CD14-positive monocyte (primary cell): ENCODE results near the gene MYOM3. TPM values are rescaled to one million over a fixed set of nuclear protein-coding genes. Genes with fewer than 3 reads are reported as not detected.

ENCODE experiments used
- DNase-seq, 3 donors: peaks; one replicate each; pipeline ENCODE4 v3.0.0-alpha.2; 2011 to 2022
- H2AFZ ChIP-seq: 2 replicates; pipeline ENCODE4 v1.6.0; 2012; ENCODE audit warnings: mild to moderate bottlenecking, low read depth, low read length, inconsistent platforms; ENCODE audit not compliant: insufficient read depth, poor library complexity, severe bottlenecking
- H3K27ac ChIP-seq, 2 donors: 1 replicate in 1 of 2; 2 replicates in 1 of 2; pipeline ENCODE4 v1.5.1; 2012 to 2013; ENCODE audit warnings: low read length in 2 of 2, control low read depth in 1 of 2, inconsistent platforms in 1 of 2, low read depth in 1 of 2, mild to moderate bottlenecking in 1 of 2
- H3K27me3 ChIP-seq, 2 donors: one replicate each; pipeline versions ENCODE4 v1.6.0 to v1.6.1; 2011 to 2013; ENCODE audit warnings: low read length in 2 of 2; ENCODE audit not compliant: control insufficient read depth in 2 of 2, insufficient read depth in 2 of 2
- H3K36me3 ChIP-seq, 2 donors: replicated peaks in 1 of 2; 1 replicate in 1 of 2; 2 replicates in 1 of 2; pipeline versions ENCODE4 v1.5.1 to v1.6.1; 2012 to 2013; ENCODE audit warnings: low read length in 2 of 2, control low read depth in 1 of 2, inconsistent platforms in 1 of 2, mild to moderate bottlenecking in 1 of 2; ENCODE audit not compliant: insufficient read depth in 2 of 2, control insufficient read depth in 1 of 2
- H3K4me1 ChIP-seq, 2 donors: 1 replicate in 1 of 2; 2 replicates in 1 of 2; pipeline versions ENCODE4 v1.5.1 to v1.6.1; 2012 to 2013; ENCODE audit warnings: low read length in 2 of 2, control low read depth in 1 of 2, inconsistent platforms in 1 of 2, mild to moderate bottlenecking in 1 of 2, moderate library complexity in 1 of 2; ENCODE audit not compliant: insufficient read depth in 2 of 2, control insufficient read depth in 1 of 2
- H3K4me2 ChIP-seq: replicated peaks from 2 replicates; pipeline ENCODE3; 2012; ENCODE audit warnings: low read length, moderate library complexity, mild to moderate bottlenecking; ENCODE audit not compliant: poor library complexity, severe bottlenecking; ENCODE audit errors: extremely low read depth
- H3K4me3 ChIP-seq, 3 experiments: fragments of 200-600 bp in 1 of 3; sonication (generic) in 1 of 3; replicated peaks in 1 of 3; 1 replicate in 2 of 3; 2 replicates in 1 of 3; pipeline ENCODE4 v1.5.1; 2011 to 2013; ENCODE audit warnings: low read length in 3 of 3, mild to moderate bottlenecking in 3 of 3, control low read depth in 2 of 3, low read depth in 2 of 3, inconsistent platforms in 1 of 3, moderate library complexity in 1 of 3
- H3K79me2 ChIP-seq: 2 replicates; pipeline ENCODE4 v1.6.0; 2012; ENCODE audit warnings: mild to moderate bottlenecking, control low read depth, inconsistent platforms, low read length, moderate library complexity; ENCODE audit not compliant: insufficient read depth
- H3K9ac ChIP-seq: 2 replicates; pipeline ENCODE4 v1.6.0; 2017; ENCODE audit warnings: low read length, mild to moderate bottlenecking; ENCODE audit not compliant: insufficient read depth, poor library complexity, severe bottlenecking
- H3K9me3 ChIP-seq, 2 donors: replicated peaks in 1 of 2; 1 replicate in 1 of 2; 2 replicates in 1 of 2; pipeline versions ENCODE4 v1.5.1 to v1.6.1; 2012 to 2013; ENCODE audit warnings: low read length in 2 of 2, control low read depth in 1 of 2; ENCODE audit not compliant: control insufficient read depth in 1 of 2, insufficient read depth in 1 of 2
- H4K20me1 ChIP-seq: 2 replicates; pipeline ENCODE4 v1.6.0; 2012; ENCODE audit warnings: mild to moderate bottlenecking, low read length, control low read depth, moderate library complexity; ENCODE audit not compliant: insufficient read depth
- H3K27ac Mint-ChIP-seq, 7 donors: one replicate each; pipeline ENCODE4 v1.8.0; 2020; ENCODE audit warnings: mild to moderate bottlenecking in 7 of 7, mixed read lengths in 7 of 7, moderate library complexity in 6 of 7, inconsistent platforms in 2 of 7
- H3K27me3 Mint-ChIP-seq, 3 donors: one replicate each; pipeline ENCODE4 v1.8.0; 2021 to 2022; ENCODE audit warnings: low read depth in 3 of 3, mild to moderate bottlenecking in 3 of 3, mixed read lengths in 3 of 3, moderate library complexity in 3 of 3, inconsistent platforms in 1 of 3
- H3K36me3 Mint-ChIP-seq, 2 donors: one replicate each; pipeline ENCODE4 v1.8.0; 2020; ENCODE audit warnings: mixed read lengths in 2 of 2, inconsistent platforms in 1 of 2, mild to moderate bottlenecking in 1 of 2
- H3K4me1 Mint-ChIP-seq: one replicate; pipeline ENCODE4 v1.8.0; 2020; ENCODE audit warnings: mild to moderate bottlenecking, mixed read lengths
- H3K4me3 Mint-ChIP-seq, 2 donors: one replicate each; pipeline ENCODE4 v1.8.0; 2020; ENCODE audit warnings: mild to moderate bottlenecking in 2 of 2, mixed read lengths in 2 of 2, moderate library complexity in 1 of 2
- H3K9me3 Mint-ChIP-seq, 7 donors: one replicate each; pipeline ENCODE4 v1.8.0; 2020 to 2022; ENCODE audit warnings: mixed read lengths in 7 of 7, mild to moderate bottlenecking in 6 of 7, moderate library complexity in 6 of 7, inconsistent platforms in 2 of 7
- WGBS: methylation state at CpG from one replicate; pipeline ENCODE4 v1.1.5; 2013; ENCODE audit warnings: missing lambda C conversion rate; ENCODE audit not compliant: insufficient coverage; 5-methylcytosine and 5-hydroxymethylcytosine counted together
- intact Hi-C, 2 donors: fragments of 100-400 bp; cut with micrococcal nuclease; formaldehyde crosslinking; loops; one replicate each; pipeline versions ENCODE4 v1.15.0 to v1.15.1; 2023
- polyA plus RNA-seq, 3 donors: library from polyadenylated mRNA; depleted of rRNA in 1 of 3; unstranded in 2 of 3; stranded (reverse) in 1 of 3; fragments of 300-500 nt in 2 of 3; fragments of >200 nt in 1 of 3; fragmentation: Illumina TruSeq in 2 of 3; gene quantifications; 1 replicate in 2 of 3; 2 replicates in 1 of 3; pipeline ENCODE4 v1.2.3, GENCODE V29; 2012 to 2021
- TF ChIP-seq, protein P1 (sequence below): fragments of 200-600 bp; IDR thresholded peaks from one replicate; pipeline ENCODE4 v1.8.0; 2022; ENCODE audit warnings: antibody characterized with exemption, mild to moderate bottlenecking

Gene MYOM3
- polyA plus RNA-seq, 3 donors: not detected

DNA sequence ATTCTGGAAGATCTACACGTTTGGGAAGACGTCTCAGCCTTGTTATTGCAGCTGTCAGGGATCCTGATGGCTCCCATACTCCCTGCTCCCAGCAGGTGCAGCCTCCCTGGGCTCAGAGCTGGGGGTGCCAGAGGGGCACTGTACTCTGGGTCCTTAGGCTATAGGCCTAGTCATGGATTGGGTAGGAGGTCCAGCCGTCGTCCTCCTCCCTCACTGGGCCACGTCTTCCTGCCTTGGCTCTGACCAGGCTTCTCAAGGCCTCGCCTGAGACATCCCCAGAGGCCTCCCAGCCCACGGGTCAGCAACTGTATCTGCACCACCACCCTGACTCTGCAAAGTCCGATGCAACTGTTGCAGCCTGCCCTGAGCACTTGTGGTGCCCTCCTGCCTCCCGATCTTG is 18.2 kb downstream of the MYOM3 start:
- intact Hi-C loops: no loop called here
- no peaks in the 10 kb centered on the region for H3K9me3 Mint-ChIP-seq
- no peak for DNase-seq
- TF ChIP-seq, protein P1, sequence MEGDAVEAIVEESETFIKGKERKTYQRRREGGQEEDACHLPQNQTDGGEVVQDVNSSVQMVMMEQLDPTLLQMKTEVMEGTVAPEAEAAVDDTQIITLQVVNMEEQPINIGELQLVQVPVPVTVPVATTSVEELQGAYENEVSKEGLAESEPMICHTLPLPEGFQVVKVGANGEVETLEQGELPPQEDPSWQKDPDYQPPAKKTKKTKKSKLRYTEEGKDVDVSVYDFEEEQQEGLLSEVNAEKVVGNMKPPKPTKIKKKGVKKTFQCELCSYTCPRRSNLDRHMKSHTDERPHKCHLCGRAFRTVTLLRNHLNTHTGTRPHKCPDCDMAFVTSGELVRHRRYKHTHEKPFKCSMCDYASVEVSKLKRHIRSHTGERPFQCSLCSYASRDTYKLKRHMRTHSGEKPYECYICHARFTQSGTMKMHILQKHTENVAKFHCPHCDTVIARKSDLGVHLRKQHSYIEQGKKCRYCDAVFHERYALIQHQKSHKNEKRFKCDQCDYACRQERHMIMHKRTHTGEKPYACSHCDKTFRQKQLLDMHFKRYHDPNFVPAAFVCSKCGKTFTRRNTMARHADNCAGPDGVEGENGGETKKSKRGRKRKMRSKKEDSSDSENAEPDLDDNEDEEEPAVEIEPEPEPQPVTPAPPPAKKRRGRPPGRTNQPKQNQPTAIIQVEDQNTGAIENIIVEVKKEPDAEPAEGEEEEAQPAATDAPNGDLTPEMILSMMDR: no peak
- no peak overlapping the region for H2AFZ ChIP-seq
- H4K20me1 ChIP-seq: no peaks in the 10 kb centered on the region
- H3K4me1 Mint-ChIP-seq: no peaks in the 10 kb centered on the region
- H3K27ac Mint-ChIP-seq: no peak overlapping the region
- 94% methylated on average over 7 of the region's 9 CpGs for WGBS
- H3K27ac ChIP-seq: no peak overlapping the region
- H3K4me2 ChIP-seq: no peak overlapping the region
- H3K27me3 ChIP-seq: no peaks in the 10 kb centered on the region
- no peak overlapping the region for H3K9ac ChIP-seq
- no peaks in the 10 kb centered on the region for H3K9me3 ChIP-seq
- no peaks in the 10 kb centered on the region for H3K36me3 Mint-ChIP-seq
- peaks cover 0 to 8% (median 4%) of the 10 kb centered on the region in 3 donors for H3K27me3 Mint-ChIP-seq
- no peaks in the 10 kb centered on the region for H3K79me2 ChIP-seq
- no peaks in the 10 kb centered on the region for H3K4me1 ChIP-seq
- H3K4me3 Mint-ChIP-seq: no peak overlapping the region
- no peak overlapping the region for H3K4me3 ChIP-seq
- H3K36me3 ChIP-seq: no peaks in the 10 kb centered on the region

DNA sequence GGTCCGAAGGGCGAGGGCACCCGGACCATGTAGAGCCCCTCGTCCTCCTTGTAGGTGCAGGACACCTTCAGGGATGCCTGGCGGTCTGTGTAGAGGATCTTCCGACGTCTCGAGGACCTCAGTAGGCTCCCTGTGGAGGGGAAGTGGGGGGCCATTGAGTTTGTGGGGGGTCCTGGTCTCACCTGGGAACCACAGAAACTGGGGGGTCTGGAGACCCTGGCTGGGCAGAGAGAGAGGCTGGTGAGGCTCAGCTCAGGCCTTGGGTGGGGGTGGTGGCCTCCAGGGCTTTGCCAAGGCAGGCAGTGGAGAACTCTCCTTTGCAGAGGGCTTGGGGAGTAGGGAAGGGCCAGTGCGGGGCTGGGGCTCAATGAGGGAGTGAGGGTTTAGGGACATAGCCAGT is 19.0 kb downstream of the MYOM3 start:
- H3K36me3 ChIP-seq: no peaks in the 10 kb centered on the region
- no peaks in the 10 kb centered on the region for H3K79me2 ChIP-seq
- H3K27ac ChIP-seq: no peak overlapping the region
- H3K9ac ChIP-seq: no peak overlapping the region
- Mint-ChIP-seq H3K9me3 (no peaks in the 10 kb centered on the region), H3K4me1 (no peaks in the 10 kb centered on the region), H3K4me3 (no peak overlapping the region), H3K27ac (no peak overlapping the region), H3K36me3 (no peaks in the 10 kb centered on the region), H3K27me3 (peaks cover 0 to 8% (median 4%) of the 10 kb centered on the region in 3 donors)
- no peaks in the 10 kb centered on the region for H4K20me1 ChIP-seq
- intact Hi-C loops: no loop called here
- no peak for DNase-seq
- TF ChIP-seq, protein P1: no peak
- 95% methylated on average over 9 of the region's 9 CpGs for WGBS
- no peaks in the 10 kb centered on the region for H3K9me3 ChIP-seq
- no peak overlapping the region for H2AFZ ChIP-seq
- H3K4me1 ChIP-seq: no peaks in the 10 kb centered on the region
- no peaks in the 10 kb centered on the region for H3K27me3 ChIP-seq
- no peak overlapping the region for H3K4me2 ChIP-seq
- no peak overlapping the region for H3K4me3 ChIP-seq
